GM23248 (cell line): ENCODE results near the gene HTR2C.

Experiments
- EZH2 ChIP-seq: fragments of 200-600 bp; sonication (generic); IDR thresholded peaks from 2 replicates; pipeline ENCODE4 v1.6.1; 2018; ENCODE audit warnings: antibody characterized with exemption, mild to moderate bottlenecking; ENCODE audit not compliant: insufficient read depth, poor library complexity, severe bottlenecking
- EZH2phosphoT487 ChIP-seq: fragments of 200-600 bp; sonication (generic); IDR thresholded peaks from 2 replicates; pipeline ENCODE4 v1.6.1; 2018; ENCODE audit warnings: antibody characterized with exemption, moderate library complexity, mild to moderate bottlenecking, low read depth; ENCODE audit not compliant: insufficient read depth

DNA sequence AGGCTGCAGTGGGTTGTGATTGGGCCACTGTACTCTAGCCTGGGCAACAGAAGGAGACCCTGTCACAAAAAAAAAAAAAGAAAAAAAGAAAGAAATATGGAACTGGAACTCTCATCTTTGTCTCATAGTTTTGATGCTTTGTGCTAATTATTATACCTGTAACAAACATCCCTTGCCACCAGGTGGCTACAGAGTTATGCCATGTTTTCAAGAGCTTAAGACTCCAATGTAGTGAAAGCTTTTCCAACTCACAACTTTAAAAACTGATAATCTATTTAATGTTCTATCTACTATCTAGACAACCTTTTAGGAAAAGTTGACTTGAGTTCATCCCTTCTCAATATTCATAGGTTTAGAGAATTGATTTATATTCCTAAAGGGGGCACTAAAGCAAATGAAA, 42.4 kb downstream of the HTR2C start:
- TF ChIP-seq EZH2, result no peak
- TF ChIP-seq EZH2phosphoT487, result no peak
